ENCODE data around the gene MYLIP.

MYLIP gene

GRCh38 chr6:16145038-16145437 lies 16.2 kb downstream of the MYLIP start:
- H3K9ac ChIP-seq (ENCODE audit: low read length): no peak overlapping the region
- no peaks in the 10 kb centered on the region for H3K27me3 ChIP-seq (ENCODE audit: control insufficient read depth in 1 of 2, insufficient read depth in 2 of 2, low read length in 2 of 2)
- no peaks in the 10 kb centered on the region for H3K9me3 ChIP-seq (ENCODE audit: low read length)
- peaks cover 73% of the 10 kb centered on the region for H3K36me3 ChIP-seq (ENCODE audit: insufficient read depth, low read length)
- H3K27ac ChIP-seq (ENCODE audit: low read depth, low read length): no peak overlapping the region
- H3K4me3 ChIP-seq (ENCODE audit: low read depth in 1 of 2, low read length in 2 of 2): no peak overlapping the region
- H3K4me1 ChIP-seq (ENCODE audit: insufficient read depth, low read length): peaks cover 16% of the 10 kb centered on the region

GRCh38 chr6:16146028-16146427 lies 17.1 kb downstream of the MYLIP start:
- H3K36me3 ChIP-seq (ENCODE audit: insufficient read depth, low read length): peaks cover 73% of the 10 kb centered on the region
- no peaks in the 10 kb centered on the region for H3K27me3 ChIP-seq (ENCODE audit: control insufficient read depth in 1 of 2, insufficient read depth in 2 of 2, low read length in 2 of 2)
- no peak overlapping the region for H3K9ac ChIP-seq (ENCODE audit: low read length)
- H3K4me1 ChIP-seq (ENCODE audit: insufficient read depth, low read length): peaks cover 16% of the 10 kb centered on the region
- no peak overlapping the region for H3K4me3 ChIP-seq (ENCODE audit: low read depth in 1 of 2, low read length in 2 of 2)
- H3K9me3 ChIP-seq (ENCODE audit: low read length): no peaks in the 10 kb centered on the region
- H3K27ac ChIP-seq (ENCODE audit: low read depth, low read length): no peak overlapping the region

GRCh38 chr6:16146527-16146955 lies 17.7 kb downstream of the MYLIP start:
- no peak overlapping the region for H3K9ac ChIP-seq (ENCODE audit: low read length)
- H3K9me3 ChIP-seq (ENCODE audit: low read length): no peaks in the 10 kb centered on the region
- H3K36me3 ChIP-seq (ENCODE audit: insufficient read depth, low read length): peaks cover 70% of the 10 kb centered on the region
- H3K4me1 ChIP-seq (ENCODE audit: insufficient read depth, low read length): peaks cover 16% of the 10 kb centered on the region
- H3K4me3 ChIP-seq (ENCODE audit: low read depth in 1 of 2, low read length in 2 of 2): no peak overlapping the region
- H3K27me3 ChIP-seq (ENCODE audit: control insufficient read depth in 1 of 2, insufficient read depth in 2 of 2, low read length in 2 of 2): no peaks in the 10 kb centered on the region
- H3K27ac ChIP-seq (ENCODE audit: low read depth, low read length): no peak overlapping the region

- H3K27me3 ChIP-seq (ENCODE audit: control insufficient read depth in 1 of 2, insufficient read depth in 2 of 2, low read length in 2 of 2): no peaks in the 10 kb centered on the region
- H3K9me3 ChIP-seq (ENCODE audit: low read length): no peaks in the 10 kb centered on the region
- H3K9ac ChIP-seq (ENCODE audit: low read length): no peak overlapping the region
- H3K4me1 ChIP-seq (ENCODE audit: insufficient read depth, low read length): peaks cover 16% of the 10 kb centered on the region
- no peak overlapping the region for H3K27ac ChIP-seq (ENCODE audit: low read depth, low read length)
- no peak overlapping the region for H3K4me3 ChIP-seq (ENCODE audit: low read depth in 1 of 2, low read length in 2 of 2)
- peaks cover 50% of the 10 kb centered on the region for H3K36me3 ChIP-seq (ENCODE audit: insufficient read depth, low read length)
Observed at GRCh38 chr6:16148498-16148897, 19.6 kb downstream of the MYLIP start.

GRCh38 chr6:16149305-16149704 lies 20.4 kb downstream of the MYLIP start:
- H3K27ac ChIP-seq (ENCODE audit: low read depth, low read length): no peak overlapping the region
- no peak overlapping the region for H3K9ac ChIP-seq (ENCODE audit: low read length)
- peaks cover 16% of the 10 kb centered on the region for H3K4me1 ChIP-seq (ENCODE audit: insufficient read depth, low read length)
- H3K27me3 ChIP-seq (ENCODE audit: control insufficient read depth in 1 of 2, insufficient read depth in 2 of 2, low read length in 2 of 2): no peaks in the 10 kb centered on the region
- H3K4me3 ChIP-seq (ENCODE audit: low read depth in 1 of 2, low read length in 2 of 2): no peak overlapping the region
- H3K36me3 ChIP-seq (ENCODE audit: insufficient read depth, low read length): peaks cover 42% of the 10 kb centered on the region
- no peaks in the 10 kb centered on the region for H3K9me3 ChIP-seq (ENCODE audit: low read length)

GRCh38 chr6:16150098-16150497 lies 21.2 kb downstream of the MYLIP start:
- Histone ChIP-seq H3K27ac (ENCODE audit: low read depth, low read length) (no peak overlapping the region), H3K27me3 (ENCODE audit: control insufficient read depth in 1 of 2, insufficient read depth in 2 of 2, low read length in 2 of 2) (no peaks in the 10 kb centered on the region), H3K9me3 (ENCODE audit: low read length) (no peaks in the 10 kb centered on the region), H3K4me3 (ENCODE audit: low read depth in 1 of 2, low read length in 2 of 2) (no peak overlapping the region), H3K4me1 (ENCODE audit: insufficient read depth, low read length) (peaks cover 16% of the 10 kb centered on the region), H3K36me3 (ENCODE audit: insufficient read depth, low read length) (peaks cover 34% of the 10 kb centered on the region), H3K9ac (ENCODE audit: low read length) (no peak overlapping the region)

- Histone ChIP-seq H3K4me1 (ENCODE audit: insufficient read depth, low read length) (peaks cover 7% of the 10 kb centered on the region), H3K27ac (ENCODE audit: low read depth, low read length) (no peak overlapping the region), H3K36me3 (ENCODE audit: insufficient read depth, low read length) (peaks cover 7% of the 10 kb centered on the region), H3K4me3 (ENCODE audit: low read depth in 1 of 2, low read length in 2 of 2) (no peak overlapping the region), H3K9me3 (ENCODE audit: low read length) (no peaks in the 10 kb centered on the region), H3K27me3 (ENCODE audit: control insufficient read depth in 1 of 2, insufficient read depth in 2 of 2, low read length in 2 of 2) (no peaks in the 10 kb centered on the region), H3K9ac (ENCODE audit: low read length) (no peak overlapping the region)
Observed at GRCh38 chr6:16153211-16153820, 24.4 kb downstream of the MYLIP start.

- no peaks in the 10 kb centered on the region for H3K27me3 ChIP-seq (ENCODE audit: control insufficient read depth in 1 of 2, insufficient read depth in 2 of 2, low read length in 2 of 2)
- no peaks in the 10 kb centered on the region for H3K36me3 ChIP-seq (ENCODE audit: insufficient read depth, low read length)
- no peak overlapping the region for H3K27ac ChIP-seq (ENCODE audit: low read depth, low read length)
- no peak overlapping the region for H3K9ac ChIP-seq (ENCODE audit: low read length)
- H3K9me3 ChIP-seq (ENCODE audit: low read length): no peaks in the 10 kb centered on the region
- peaks cover 7% of the 10 kb centered on the region for H3K4me1 ChIP-seq (ENCODE audit: insufficient read depth, low read length)
- no peak overlapping the region for H3K4me3 ChIP-seq (ENCODE audit: low read depth in 1 of 2, low read length in 2 of 2)
Observed at GRCh38 chr6:16154904-16155303, 26.0 kb downstream of the MYLIP start.

- Histone ChIP-seq H3K9me3 (ENCODE audit: low read length) (no peaks in the 10 kb centered on the region), H3K9ac (ENCODE audit: low read length) (no peak overlapping the region), H3K4me3 (ENCODE audit: low read depth in 1 of 2, low read length in 2 of 2) (no peak overlapping the region), H3K4me1 (ENCODE audit: insufficient read depth, low read length) (peaks cover 7% of the 10 kb centered on the region), H3K27ac (ENCODE audit: low read depth, low read length) (no peak overlapping the region), H3K36me3 (ENCODE audit: insufficient read depth, low read length) (no peaks in the 10 kb centered on the region), H3K27me3 (ENCODE audit: control insufficient read depth in 1 of 2, insufficient read depth in 2 of 2, low read length in 2 of 2) (no peaks in the 10 kb centered on the region)
Observed at GRCh38 chr6:16157492-16157891, 28.6 kb downstream of the MYLIP start.

- Histone ChIP-seq H3K36me3 (ENCODE audit: insufficient read depth, low read length) (no peaks in the 10 kb centered on the region), H3K27ac (ENCODE audit: low read depth, low read length) (no peak overlapping the region), H3K9ac (ENCODE audit: low read length) (no peak overlapping the region), H3K27me3 (ENCODE audit: control insufficient read depth in 1 of 2, insufficient read depth in 2 of 2, low read length in 2 of 2) (no peaks in the 10 kb centered on the region), H3K9me3 (ENCODE audit: low read length) (no peaks in the 10 kb centered on the region), H3K4me1 (ENCODE audit: insufficient read depth, low read length) (peaks cover 7% of the 10 kb centered on the region), H3K4me3 (ENCODE audit: low read depth in 1 of 2, low read length in 2 of 2) (no peak overlapping the region)
Observed at GRCh38 chr6:16157909-16158308, 29.0 kb downstream of the MYLIP start.

- Histone ChIP-seq H3K4me3 (ENCODE audit: low read depth in 1 of 2, low read length in 2 of 2) (no peak overlapping the region), H3K27ac (ENCODE audit: low read depth, low read length) (no peak overlapping the region), H3K27me3 (ENCODE audit: control insufficient read depth in 1 of 2, insufficient read depth in 2 of 2, low read length in 2 of 2) (no peaks in the 10 kb centered on the region), H3K4me1 (ENCODE audit: insufficient read depth, low read length) (peaks cover 7% of the 10 kb centered on the region), H3K9ac (ENCODE audit: low read length) (no peak overlapping the region), H3K36me3 (ENCODE audit: insufficient read depth, low read length) (no peaks in the 10 kb centered on the region), H3K9me3 (ENCODE audit: low read length) (no peaks in the 10 kb centered on the region)
Observed at GRCh38 chr6:16158943-16159557, 30.2 kb downstream of the MYLIP start.

- Histone ChIP-seq H3K9me3 (ENCODE audit: low read length) (no peaks in the 10 kb centered on the region), H3K4me1 (ENCODE audit: insufficient read depth, low read length) (peaks cover 7% of the 10 kb centered on the region), H3K27me3 (ENCODE audit: control insufficient read depth in 1 of 2, insufficient read depth in 2 of 2, low read length in 2 of 2) (no peaks in the 10 kb centered on the region), H3K9ac (ENCODE audit: low read length) (no peak overlapping the region), H3K36me3 (ENCODE audit: insufficient read depth, low read length) (no peaks in the 10 kb centered on the region), H3K4me3 (ENCODE audit: low read depth in 1 of 2, low read length in 2 of 2) (no peak overlapping the region), H3K27ac (ENCODE audit: low read depth, low read length) (no peak overlapping the region)
Observed at GRCh38 chr6:16160794-16161193, 31.9 kb downstream of the MYLIP start.

Measured in muscle layer of colon (tissue), 2 donors.